Retinal pigment epithelial cell (primary cell): ENCODE measurements around the gene TCP11L2.

Experiments used
- DNase-seq: peaks from one replicate; pipeline ENCODE4 v3.0.0-alpha.2; 2010; ENCODE audit warnings: low read depth
- H3K4me3 ChIP-seq: 2 replicates; pipeline ENCODE4 v1.5.1; 2011; ENCODE audit warnings: mild to moderate bottlenecking, low read length, control low read depth, moderate library complexity
- TF ChIP-seq, protein P1 (sequence below): conservative IDR thresholded peaks from 2 replicates; pipeline ENCODE4 v1.5.1; 2011; ENCODE audit warnings: low read depth, low read length, control low read depth, inconsistent platforms

Gene TCP11L2

DNA sequence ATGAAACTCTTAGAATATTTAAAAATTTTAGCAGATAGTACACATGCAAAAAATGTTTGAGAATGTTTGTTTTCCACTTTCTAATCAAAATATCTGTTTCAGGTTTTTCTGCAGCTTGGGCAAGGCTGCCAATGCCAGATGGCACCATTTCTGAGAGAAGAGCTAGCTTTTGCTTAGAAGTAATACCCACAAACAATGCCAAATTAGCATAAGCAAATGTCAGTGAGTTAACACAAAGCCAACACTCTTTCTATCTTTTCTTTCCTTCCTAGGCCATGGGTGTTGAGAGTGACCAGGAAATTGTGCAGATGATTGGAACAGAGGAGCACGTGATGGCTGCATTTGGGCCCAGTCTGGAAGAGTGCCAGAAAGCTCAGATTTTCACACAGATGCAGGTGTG is 90.2 kb downstream of the TCP11L2 start:
- no peak for DNase-seq
- no peak overlapping the region for H3K4me3 ChIP-seq
- TF ChIP-seq, protein P1, sequence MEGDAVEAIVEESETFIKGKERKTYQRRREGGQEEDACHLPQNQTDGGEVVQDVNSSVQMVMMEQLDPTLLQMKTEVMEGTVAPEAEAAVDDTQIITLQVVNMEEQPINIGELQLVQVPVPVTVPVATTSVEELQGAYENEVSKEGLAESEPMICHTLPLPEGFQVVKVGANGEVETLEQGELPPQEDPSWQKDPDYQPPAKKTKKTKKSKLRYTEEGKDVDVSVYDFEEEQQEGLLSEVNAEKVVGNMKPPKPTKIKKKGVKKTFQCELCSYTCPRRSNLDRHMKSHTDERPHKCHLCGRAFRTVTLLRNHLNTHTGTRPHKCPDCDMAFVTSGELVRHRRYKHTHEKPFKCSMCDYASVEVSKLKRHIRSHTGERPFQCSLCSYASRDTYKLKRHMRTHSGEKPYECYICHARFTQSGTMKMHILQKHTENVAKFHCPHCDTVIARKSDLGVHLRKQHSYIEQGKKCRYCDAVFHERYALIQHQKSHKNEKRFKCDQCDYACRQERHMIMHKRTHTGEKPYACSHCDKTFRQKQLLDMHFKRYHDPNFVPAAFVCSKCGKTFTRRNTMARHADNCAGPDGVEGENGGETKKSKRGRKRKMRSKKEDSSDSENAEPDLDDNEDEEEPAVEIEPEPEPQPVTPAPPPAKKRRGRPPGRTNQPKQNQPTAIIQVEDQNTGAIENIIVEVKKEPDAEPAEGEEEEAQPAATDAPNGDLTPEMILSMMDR, result no peak
